NCI-H128 (cell line): ENCODE results near the gene SCARB1.

ENCODE experiments used
- DNase-seq: peaks from one replicate; lab custom pipeline; 2025; ENCODE audit not compliant: unreplicated experiment; lab: John Stamatoyannopoulos, UW

The SCARB1 gene

GRCh38 chr12:124862768-124863415 lies 772 bp downstream of the SCARB1 start:
- no peak for DNase-seq

GRCh38 chr12:124861898-124862676 lies 1.6 kb downstream of the SCARB1 start:
- DNase-seq: no peak

DNA sequence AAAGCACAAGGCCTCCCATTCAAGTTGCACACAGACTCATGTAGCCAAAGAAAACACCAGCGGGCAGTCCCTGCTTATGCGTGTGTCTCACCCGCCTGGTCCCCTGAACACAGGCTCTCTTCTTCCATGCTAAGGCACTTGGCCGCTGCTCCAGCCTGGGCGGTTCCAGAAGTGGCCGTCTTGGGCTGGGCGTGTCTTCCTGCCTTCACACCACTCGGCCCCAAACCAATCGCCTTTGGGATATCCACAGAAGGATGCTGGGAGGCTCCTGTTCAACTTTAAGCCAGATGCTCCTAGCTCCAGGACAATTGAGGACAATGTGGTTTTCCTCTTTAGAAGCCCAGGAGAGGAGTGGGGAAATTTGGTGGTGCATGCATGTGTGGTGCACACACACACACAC lies 2.2 kb downstream of the SCARB1 start:
- DNase-seq: no peak

DNA sequence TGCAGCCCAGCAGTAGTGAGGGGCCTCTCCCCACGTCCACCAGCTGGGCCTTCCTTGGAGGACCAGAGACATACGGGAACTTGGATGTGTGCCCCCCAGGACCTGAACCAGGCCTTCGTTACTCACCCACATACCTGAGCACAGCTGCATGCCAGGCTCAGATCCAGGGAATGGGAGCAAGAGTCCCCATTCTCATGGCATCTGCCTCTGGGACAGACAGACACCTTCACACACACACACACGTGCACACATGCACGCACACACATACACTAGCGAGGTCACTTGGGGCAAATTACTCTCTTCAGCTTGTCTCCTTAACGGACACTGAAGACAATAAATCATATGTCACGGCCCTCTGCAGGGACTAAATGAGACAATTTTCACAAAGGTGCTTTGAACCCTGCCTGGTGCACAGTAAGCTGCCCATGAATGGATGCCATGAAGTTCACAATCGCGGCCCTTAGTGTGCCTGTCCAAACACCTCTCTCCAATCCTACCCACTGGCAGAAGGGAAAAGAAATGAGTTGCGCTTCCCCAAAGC lies 5.7 kb downstream of the SCARB1 start:
- DNase-seq: no peak

DNA sequence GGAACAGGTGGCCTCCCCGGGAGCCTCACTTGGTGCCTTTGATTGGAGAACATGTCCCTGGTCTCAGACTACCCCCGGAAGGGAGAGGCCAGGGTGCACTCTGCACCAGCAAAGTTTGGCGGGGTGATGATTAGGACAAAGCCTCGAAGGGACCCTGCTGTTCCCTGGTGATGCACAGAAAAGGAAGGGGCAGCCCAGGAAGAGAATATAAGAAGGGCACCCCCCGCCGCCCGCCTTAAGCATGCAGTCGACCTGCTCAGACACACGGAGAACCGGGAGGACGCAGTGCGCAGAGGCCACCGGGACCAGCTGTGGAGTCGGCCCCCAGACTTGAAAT lies 6.9 kb downstream of the SCARB1 start:
- DNase-seq: no peak

- no peak for DNase-seq
Observed at GRCh38 chr12:124856132-124856841, 7.4 kb downstream of the SCARB1 start.

GRCh38 chr12:124855275-124855957 lies 8.2 kb downstream of the SCARB1 start:
- no peak for DNase-seq

DNA sequence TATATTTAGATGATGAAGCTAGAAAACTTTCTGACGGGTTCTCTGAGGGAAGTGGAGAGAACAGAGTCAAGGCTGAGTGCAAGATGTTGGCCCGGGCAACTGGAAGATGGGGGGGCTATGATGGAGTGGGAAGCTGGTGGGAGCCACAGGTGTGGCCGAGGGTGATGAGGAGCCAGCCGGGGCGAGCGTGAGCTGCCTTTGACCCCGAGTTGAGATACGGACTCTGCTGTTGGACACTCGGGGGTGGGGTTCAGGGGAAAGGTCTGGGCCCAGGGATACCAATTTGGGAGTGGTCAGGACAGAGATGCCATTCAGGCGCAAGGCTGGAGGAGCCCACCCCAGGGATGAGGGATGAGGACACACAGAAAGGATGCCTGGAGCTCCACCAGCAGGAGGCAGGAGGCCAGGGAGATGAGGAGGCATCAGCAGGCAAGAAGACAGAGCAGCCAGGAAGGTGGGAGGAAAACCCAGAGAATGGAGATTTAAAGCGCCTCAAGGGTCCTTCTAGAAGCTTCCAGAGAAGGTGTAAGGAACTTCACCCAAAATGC lies 9.0 kb downstream of the SCARB1 start:
- DNase-seq: no peak

DNA sequence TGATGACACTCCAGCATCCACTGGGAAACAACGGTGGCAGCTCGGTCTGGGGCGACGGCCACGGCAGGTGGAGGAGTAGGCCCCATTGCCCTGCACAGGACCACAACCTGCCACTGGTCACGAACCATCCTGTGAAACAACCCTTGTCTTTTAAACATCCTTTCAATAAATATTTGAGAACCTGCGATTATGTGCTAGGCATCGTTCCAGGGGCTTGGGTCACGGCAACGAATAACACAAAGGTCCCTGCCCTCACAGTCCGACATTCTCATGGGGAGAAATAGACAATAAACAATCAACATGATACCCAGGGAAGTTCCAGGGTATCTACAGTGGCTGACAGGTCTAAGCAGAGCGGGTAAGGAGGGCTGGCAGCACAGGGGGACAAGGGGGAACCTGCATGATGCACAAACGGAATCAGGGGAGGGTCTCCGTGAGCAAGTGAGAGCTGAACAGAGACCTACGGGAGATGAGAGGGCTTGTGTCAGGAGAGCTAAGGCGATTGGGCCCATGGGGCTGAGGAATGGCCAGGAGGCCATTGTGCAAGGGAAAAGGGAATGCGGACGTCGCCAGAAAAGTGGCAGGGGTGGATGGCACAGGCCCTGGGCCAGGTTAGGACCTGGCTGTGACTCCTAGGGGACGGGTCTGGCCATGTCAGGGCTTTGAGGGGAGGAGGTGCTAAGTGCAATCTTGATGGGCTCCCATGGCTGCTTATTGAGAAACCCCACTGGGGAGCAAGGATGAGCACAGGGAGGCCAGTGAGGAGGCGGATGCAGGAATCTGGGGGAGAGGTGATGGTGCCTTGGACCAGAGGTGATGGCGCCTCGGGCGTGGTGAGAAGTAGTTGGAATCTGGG lies 9.7 kb downstream of the SCARB1 start:
- no peak for DNase-seq

- DNase-seq: no peak
Observed at GRCh38 chr12:124852911-124853427, 10.7 kb downstream of the SCARB1 start.

- no peak for DNase-seq
Observed at GRCh38 chr12:124852329-124852831, 11.3 kb downstream of the SCARB1 start.

DNA sequence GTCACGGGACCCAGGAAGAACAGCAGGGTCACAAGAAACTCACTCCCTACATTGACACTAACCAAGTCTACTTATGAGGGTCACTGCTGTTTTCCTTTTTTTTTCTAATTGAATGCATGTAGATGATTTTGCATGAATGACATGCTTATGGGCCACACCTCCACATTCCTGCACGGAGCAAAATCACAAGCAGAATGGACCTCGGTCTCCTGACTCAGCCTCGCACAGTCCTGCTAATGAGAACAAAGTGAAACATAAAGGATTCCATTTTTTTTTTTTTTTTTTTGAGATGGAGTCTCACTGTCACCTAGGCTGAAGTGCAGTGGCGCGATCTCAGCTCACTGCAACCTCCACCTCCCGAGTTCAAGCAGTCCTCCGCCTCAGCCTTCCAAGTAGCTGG lies 12.3 kb downstream of the SCARB1 start:
- DNase-seq: no peak

GRCh38 chr12:124849382-124849781 lies 14.3 kb downstream of the SCARB1 start:
- DNase-seq: no peak

GRCh38 chr12:124848621-124849380 lies 14.9 kb downstream of the SCARB1 start:
- no peak for DNase-seq

- no peak for DNase-seq
Observed at GRCh38 chr12:124847113-124848074, 16.3 kb downstream of the SCARB1 start.

GRCh38 chr12:124844411-124845397 lies 19.0 kb downstream of the SCARB1 start:
- no peak for DNase-seq
